Esophagus muscularis mucosa (tissue), 3 donors: ENCODE data around the gene CHMP2A.

Source experiments
- CTCF ChIP-seq, 3 experiments: fragments of 200-600 bp in 2 of 3; fragments of 450-650 bp in 1 of 3; sonication (generic) in 2 of 3; IDR thresholded peaks; one replicate each; pipeline ENCODE4 v1.5.1; 2017 to 2019; ENCODE audit warnings: antibody characterized with exemption in 3 of 3, mild to moderate bottlenecking in 2 of 3, moderate library complexity in 1 of 3
- POLR2A ChIP-seq: fragments of 450-650 bp; IDR thresholded peaks from one replicate; pipeline ENCODE4 v1.6.1; 2017; ENCODE audit warnings: antibody characterized with exemption, moderate library complexity, mild to moderate bottlenecking, low read depth
- POLR2AphosphoS5 ChIP-seq, 2 donors: sonication (generic); formaldehyde crosslinking; IDR thresholded peaks; one replicate each; pipeline ENCODE4 v1.6.1; 2017; ENCODE audit warnings: antibody characterized with exemption in 2 of 2

DNA sequence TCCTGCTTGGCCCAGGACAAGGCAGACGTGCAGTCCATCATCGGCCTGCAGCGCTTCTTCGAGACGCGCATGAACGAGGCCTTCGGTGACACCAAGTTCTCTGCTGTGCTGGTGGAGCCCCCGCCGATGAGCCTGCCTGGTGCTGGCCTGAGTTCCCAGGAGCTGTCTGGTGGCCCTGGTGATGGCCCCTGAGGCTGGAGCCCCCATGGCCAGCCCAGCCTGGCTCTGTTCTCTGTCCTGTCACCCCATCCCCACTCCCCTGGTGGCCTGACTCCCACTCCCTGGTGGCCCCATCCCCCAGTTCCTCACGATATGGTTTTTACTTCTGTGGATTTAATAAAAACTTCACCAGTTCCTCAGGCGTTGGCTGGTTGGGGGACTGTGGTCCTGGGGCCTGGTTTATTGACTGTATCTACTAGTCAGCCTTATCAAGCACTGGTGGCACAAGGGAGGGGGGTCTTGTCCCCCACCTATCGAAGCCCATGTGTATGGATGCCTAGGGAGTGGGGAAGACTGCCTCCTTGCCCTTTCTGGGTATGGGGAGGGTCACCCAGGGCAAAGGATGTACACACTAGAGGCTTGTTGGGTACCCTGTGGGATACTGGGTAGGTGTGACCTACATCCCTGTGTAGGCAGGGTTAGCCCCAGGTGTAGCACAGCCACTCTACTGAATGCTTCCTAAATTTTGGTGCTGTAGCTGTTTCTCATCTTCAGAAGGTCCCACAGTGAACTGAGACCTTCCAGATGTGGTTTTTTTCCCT, 4.4 kb downstream of the CHMP2A start:
- TF ChIP-seq POLR2A (no peak), CTCF (IDR thresholded peaks at IDR 0.05) (no peak), POLR2AphosphoS5 (IDR thresholded peaks at IDR 0.05) (no peak)
